Breast epithelium (tissue), 3 donors: Measurements from ENCODE around the gene TRIM59.

Experiments
- POLR2A ChIP-seq: fragments of 450-650 bp; IDR thresholded peaks from one replicate; pipeline ENCODE4 v1.6.1; 2016; ENCODE audit warnings: antibody characterized with exemption, mild to moderate bottlenecking, moderate library complexity
- TF ChIP-seq, protein P1 (sequence below), 3 donors: fragments of 450-650 bp; IDR thresholded peaks; one replicate each; pipeline ENCODE4 v1.5.1; 2016 to 2017; ENCODE audit warnings: antibody characterized with exemption in 3 of 3, mild to moderate bottlenecking in 3 of 3, moderate library complexity in 3 of 3

DNA sequence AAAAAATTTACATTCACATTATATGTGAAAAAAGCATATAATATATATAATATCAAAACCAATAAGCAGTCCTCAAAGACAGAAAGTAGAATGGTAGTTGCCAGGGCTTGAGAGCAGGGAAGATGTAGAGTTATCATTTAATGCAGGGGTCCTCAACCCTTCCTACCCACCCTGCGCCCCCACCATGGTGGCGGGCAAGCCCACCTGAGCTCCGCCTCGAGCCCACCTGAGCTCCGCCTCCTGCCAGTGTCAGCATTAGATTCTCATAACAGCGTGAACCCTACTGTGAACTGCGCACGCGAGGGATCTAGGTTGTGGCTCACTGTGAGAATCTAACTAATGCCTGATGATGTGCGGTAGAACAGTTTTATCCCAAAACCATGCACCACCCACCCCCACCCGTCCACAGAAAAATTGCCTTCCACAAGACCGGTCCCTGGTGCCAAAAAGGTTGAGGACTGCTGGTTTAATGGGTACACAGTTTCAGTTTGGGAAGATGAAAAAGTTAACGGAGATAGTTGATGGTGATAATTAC, 3.0 kb downstream of the TRIM59 start:
- TF ChIP-seq POLR2A = no peak
- TF ChIP-seq, protein P1, sequence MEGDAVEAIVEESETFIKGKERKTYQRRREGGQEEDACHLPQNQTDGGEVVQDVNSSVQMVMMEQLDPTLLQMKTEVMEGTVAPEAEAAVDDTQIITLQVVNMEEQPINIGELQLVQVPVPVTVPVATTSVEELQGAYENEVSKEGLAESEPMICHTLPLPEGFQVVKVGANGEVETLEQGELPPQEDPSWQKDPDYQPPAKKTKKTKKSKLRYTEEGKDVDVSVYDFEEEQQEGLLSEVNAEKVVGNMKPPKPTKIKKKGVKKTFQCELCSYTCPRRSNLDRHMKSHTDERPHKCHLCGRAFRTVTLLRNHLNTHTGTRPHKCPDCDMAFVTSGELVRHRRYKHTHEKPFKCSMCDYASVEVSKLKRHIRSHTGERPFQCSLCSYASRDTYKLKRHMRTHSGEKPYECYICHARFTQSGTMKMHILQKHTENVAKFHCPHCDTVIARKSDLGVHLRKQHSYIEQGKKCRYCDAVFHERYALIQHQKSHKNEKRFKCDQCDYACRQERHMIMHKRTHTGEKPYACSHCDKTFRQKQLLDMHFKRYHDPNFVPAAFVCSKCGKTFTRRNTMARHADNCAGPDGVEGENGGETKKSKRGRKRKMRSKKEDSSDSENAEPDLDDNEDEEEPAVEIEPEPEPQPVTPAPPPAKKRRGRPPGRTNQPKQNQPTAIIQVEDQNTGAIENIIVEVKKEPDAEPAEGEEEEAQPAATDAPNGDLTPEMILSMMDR (IDR thresholded peaks at IDR 0.05) = no peak
